Trophoblast cell (in vitro differentiated cells and primary cell): ENCODE measurements around the gene C1QTNF8.

Source experiments
- DNase-seq, 2 donors: peaks; one replicate each; pipeline ENCODE4 v3.0.0-alpha.2; 2016
- H2AFZ ChIP-seq: 2 replicates; pipeline ENCODE4 v1.6.1; 2013; ENCODE audit warnings: low read length, moderate library complexity, mild to moderate bottlenecking; ENCODE audit not compliant: insufficient read depth, poor library complexity
- H2AK5ac ChIP-seq: 2 replicates; pipeline ENCODE4 v1.6.1; 2013; ENCODE audit warnings: mild to moderate bottlenecking, low read length
- H2BK120ac ChIP-seq: 2 replicates; pipeline ENCODE4 v1.6.1; 2013; ENCODE audit warnings: low read length, mild to moderate bottlenecking, moderate library complexity; ENCODE audit not compliant: insufficient read depth, poor library complexity
- H2BK12ac ChIP-seq: 2 replicates; pipeline ENCODE4 v1.6.1; 2013; ENCODE audit warnings: mild to moderate bottlenecking, low read length, moderate library complexity
- H2BK5ac ChIP-seq: 2 replicates; pipeline ENCODE4 v1.6.1; 2013; ENCODE audit warnings: low read length, low read depth, moderate library complexity, mild to moderate bottlenecking; ENCODE audit not compliant: poor library complexity
- H3K14ac ChIP-seq: 2 replicates; pipeline ENCODE4 v1.6.1; 2013; ENCODE audit warnings: mild to moderate bottlenecking, low read length
- H3K18ac ChIP-seq: 2 replicates; pipeline ENCODE4 v1.6.1; 2013; ENCODE audit warnings: mild to moderate bottlenecking, low read length
- H3K23ac ChIP-seq: 2 replicates; pipeline ENCODE4 v1.6.1; 2013; ENCODE audit warnings: low read length
- H3K27ac ChIP-seq: 2 replicates; pipeline ENCODE4 v1.5.1; 2013; ENCODE audit warnings: low read depth, mild to moderate bottlenecking, inconsistent platforms, low read length, moderate library complexity
- H3K27me3 ChIP-seq: 2 replicates; pipeline ENCODE4 v1.6.1; 2013; ENCODE audit warnings: inconsistent platforms, mild to moderate bottlenecking, low read length, moderate library complexity; ENCODE audit not compliant: insufficient read depth
- H3K36me3 ChIP-seq, 2 experiments: 1 replicate in 1 of 2; 2 replicates in 1 of 2; pipeline ENCODE4 v1.6.1; 2013; ENCODE audit warnings: low read length in 2 of 2, mild to moderate bottlenecking in 2 of 2, moderate library complexity in 1 of 2; ENCODE audit not compliant: insufficient read depth in 2 of 2, control insufficient read depth in 1 of 2
- H3K4ac ChIP-seq: 2 replicates; pipeline ENCODE4 v1.6.1; 2013; ENCODE audit warnings: low read depth, mild to moderate bottlenecking, low read length, moderate library complexity
- H3K4me1 ChIP-seq, 2 experiments: 1 replicate in 1 of 2; 2 replicates in 1 of 2; pipeline ENCODE4 v1.6.1; 2013; ENCODE audit warnings: low read length in 2 of 2, mild to moderate bottlenecking in 2 of 2, moderate library complexity in 1 of 2; ENCODE audit not compliant: insufficient read depth in 2 of 2, control insufficient read depth in 1 of 2
- H3K4me2 ChIP-seq: 2 replicates; pipeline ENCODE4 v1.6.1; 2013; ENCODE audit warnings: inconsistent platforms, mild to moderate bottlenecking, low read length, moderate library complexity
- H3K4me3 ChIP-seq: 2 replicates; pipeline ENCODE4 v1.5.1; 2013; ENCODE audit warnings: mild to moderate bottlenecking, low read depth, low read length, inconsistent platforms
- H3K79me1 ChIP-seq: one replicate; pipeline ENCODE4 v1.6.1; 2013; ENCODE audit warnings: low read length
- H3K79me2 ChIP-seq: 2 replicates; pipeline ENCODE4 v1.6.1; 2013; ENCODE audit warnings: low read length, mild to moderate bottlenecking; ENCODE audit not compliant: control insufficient read depth, insufficient read depth, poor library complexity
- H3K9ac ChIP-seq: 2 replicates; pipeline ENCODE4 v1.6.1; 2013; ENCODE audit warnings: mild to moderate bottlenecking, low read length
- H3K9me3 ChIP-seq: 2 replicates; pipeline ENCODE4 v1.6.1; 2013; ENCODE audit warnings: low read depth, mild to moderate bottlenecking, control low read depth, inconsistent platforms, low read length; ENCODE audit not compliant: insufficient read depth
- H4K12ac ChIP-seq: 2 replicates; pipeline ENCODE4 v1.6.1; 2013; ENCODE audit warnings: low read depth, mild to moderate bottlenecking, low read length, moderate library complexity
- H4K8ac ChIP-seq: 2 replicates; pipeline ENCODE4 v1.6.1; 2013; ENCODE audit warnings: low read depth, mild to moderate bottlenecking, low read length, moderate library complexity
- H4K91ac ChIP-seq: one replicate; pipeline ENCODE4 v1.6.1; 2013; ENCODE audit warnings: low read depth, mild to moderate bottlenecking, low read length, moderate library complexity
- WGBS: extraction: QIAGEN DNeasy Blood & Tissue Kit; methylation state at CpG from one replicate; pipeline ENCODE4 v1.1.7; 2013; ENCODE audit warnings: missing lambda C conversion rate; ENCODE audit not compliant: insufficient read length, insufficient coverage; ENCODE audit errors: extremely low coverage; 5-methylcytosine and 5-hydroxymethylcytosine counted together

The C1QTNF8 gene

GRCh38 chr16:1097800-1098199 lies 1.8 kb upstream of the C1QTNF8 start:
- Histone ChIP-seq H4K12ac (no peak overlapping the region), H2BK12ac (no peak overlapping the region), H3K79me2 (no peaks in the 10 kb centered on the region), H3K4me3 (no peak overlapping the region), H3K27me3 (no peaks in the 10 kb centered on the region), H4K8ac (no peak overlapping the region), H2BK120ac (no peak overlapping the region), H3K23ac (no peak overlapping the region), H2AFZ (no peak overlapping the region), H4K91ac (no peak overlapping the region), H3K18ac (no peak overlapping the region), H2AK5ac (no peak overlapping the region), H3K36me3 (no peaks in the 10 kb centered on the region), H3K4me2 (no peak overlapping the region), H3K14ac (no peak overlapping the region), H3K27ac (no peak overlapping the region), H3K4me1 (no peaks in the 10 kb centered on the region), H3K4ac (no peak overlapping the region), H2BK5ac (no peak overlapping the region), H3K9me3 (no peaks in the 10 kb centered on the region), H3K79me1 (no peaks in the 10 kb centered on the region), H3K9ac (no peak overlapping the region)
- WGBS: no CpG with 5 or more reads among the region's 23 CpGs
- DNase-seq: no peak

- H3K27me3 ChIP-seq: no peaks in the 10 kb centered on the region
- no peak overlapping the region for H4K91ac ChIP-seq
- H2AK5ac ChIP-seq: no peak overlapping the region
- H2BK12ac ChIP-seq: no peak overlapping the region
- no peak overlapping the region for H3K18ac ChIP-seq
- no peak overlapping the region for H3K14ac ChIP-seq
- H3K4me2 ChIP-seq: no peak overlapping the region
- no peak overlapping the region for H4K12ac ChIP-seq
- DNase-seq: no peak
- no peak overlapping the region for H3K27ac ChIP-seq
- H2BK120ac ChIP-seq: no peak overlapping the region
- H3K79me2 ChIP-seq: no peaks in the 10 kb centered on the region
- no peak overlapping the region for H3K9ac ChIP-seq
- no peak overlapping the region for H4K8ac ChIP-seq
- H3K36me3 ChIP-seq: no peaks in the 10 kb centered on the region
- no peak overlapping the region for H3K4ac ChIP-seq
- no peak overlapping the region for H3K4me3 ChIP-seq
- H3K23ac ChIP-seq: no peak overlapping the region
- no CpG with 5 or more reads among the region's 18 CpGs for WGBS
- no peaks in the 10 kb centered on the region for H3K9me3 ChIP-seq
- no peak overlapping the region for H2AFZ ChIP-seq
- no peaks in the 10 kb centered on the region for H3K79me1 ChIP-seq
- H2BK5ac ChIP-seq: no peak overlapping the region
- H3K4me1 ChIP-seq: no peaks in the 10 kb centered on the region
These were observed 1.1 kb upstream of the C1QTNF8 start for GRCh38 chr16:1097156-1097555.

GRCh38 chr16:1095450-1096168 lies 435 bp downstream of the C1QTNF8 start:
- WGBS: no CpG with 5 or more reads among the region's 16 CpGs

GRCh38 chr16:1094601-1095449 lies 1.2 kb downstream of the C1QTNF8 start:
- no CpG with 5 or more reads among the region's 29 CpGs for WGBS

More at GRCh38 chr16:1095450-1096168, 435 bp downstream of the C1QTNF8 start:
- no peak overlapping the region for H3K14ac ChIP-seq
- H3K9ac ChIP-seq: no peak overlapping the region
- no peak overlapping the region for H4K91ac ChIP-seq
- H3K36me3 ChIP-seq: no peaks in the 10 kb centered on the region
- H2BK120ac ChIP-seq: no peak overlapping the region
- H3K79me2 ChIP-seq: no peaks in the 10 kb centered on the region
- H3K4ac ChIP-seq: no peak overlapping the region
- no peak overlapping the region for H4K12ac ChIP-seq
- H2AFZ ChIP-seq: no peak overlapping the region
- no peaks in the 10 kb centered on the region for H3K4me1 ChIP-seq
- no peak overlapping the region for H4K8ac ChIP-seq
- H3K9me3 ChIP-seq: peaks cover 2% of the 10 kb centered on the region
- H3K4me2 ChIP-seq: no peak overlapping the region
- no peaks in the 10 kb centered on the region for H3K79me1 ChIP-seq
- H3K23ac ChIP-seq: no peak overlapping the region
- H3K4me3 ChIP-seq: no peak overlapping the region
- H2AK5ac ChIP-seq: no peak overlapping the region
- no peak overlapping the region for H3K27ac ChIP-seq
- H3K18ac ChIP-seq: no peak overlapping the region
- DNase-seq: no peak
- no peak overlapping the region for H2BK5ac ChIP-seq
- no peaks in the 10 kb centered on the region for H3K27me3 ChIP-seq
- no peak overlapping the region for H2BK12ac ChIP-seq

More at GRCh38 chr16:1094601-1095449, 1.2 kb downstream of the C1QTNF8 start:
- Histone ChIP-seq H4K8ac (no peak overlapping the region), H3K27ac (no peak overlapping the region), H3K4me1 (no peaks in the 10 kb centered on the region), H2BK5ac (no peak overlapping the region), H3K23ac (no peak overlapping the region), H3K36me3 (no peaks in the 10 kb centered on the region), H2AK5ac (no peak overlapping the region), H3K4me2 (no peak overlapping the region), H3K14ac (no peak overlapping the region), H3K79me1 (no peaks in the 10 kb centered on the region), H2BK12ac (no peak overlapping the region), H3K9me3 (peaks cover 2% of the 10 kb centered on the region), H3K4ac (no peak overlapping the region), H3K4me3 (no peak overlapping the region), H2BK120ac (no peak overlapping the region), H3K79me2 (no peaks in the 10 kb centered on the region), H3K9ac (no peak overlapping the region), H4K91ac (no peak overlapping the region), H4K12ac (no peak overlapping the region), H2AFZ (no peak overlapping the region), H3K27me3 (no peaks in the 10 kb centered on the region), H3K18ac (no peak overlapping the region)
- no peak for DNase-seq
